Omental fat pad (tissue), 4 donors: Measurements from ENCODE around the gene ID4. TPM values are rescaled to one million over a fixed set of nuclear protein-coding genes. Genes with fewer than 3 reads are reported as not detected.

Experiments used
- ATAC-seq: fragments of 150-250 bp; one replicate; pipeline ENCODE4 v1.9.1; 2016; ENCODE audit warnings: mild to moderate bottlenecking, moderate library complexity; ENCODE audit not compliant: low FRiP score
- DNase-seq: peaks from one replicate; pipeline ENCODE4 v3.0.0-alpha.2; 2019; ENCODE audit warnings: low spot score
- CTCF ChIP-seq, 3 donors: fragments of 450-650 bp; IDR thresholded peaks; one replicate each; pipeline ENCODE4 v1.5.1; 2016 to 2017; ENCODE audit warnings: antibody characterized with exemption in 3 of 3, mild to moderate bottlenecking in 3 of 3, moderate library complexity in 2 of 3
- total RNA-seq, 4 donors: library from RNA; depleted of rRNA; stranded (reverse); fragments of >200 nt; gene quantifications; one replicate each; pipeline ENCODE4 v1.1.0, GENCODE V29; 2016

ID4 gene
- total RNA-seq, 4 donors from 2014 or later, result 8.5 to 184 (median 82.1) TPM

GRCh38 chr6:19865178-19865577 lies 28.0 kb downstream of the ID4 start:
- no peak for DNase-seq
- TF ChIP-seq CTCF (IDR thresholded peaks at IDR 0.05), result no peak
- ATAC-seq, result no peak

GRCh38 chr6:19866173-19866984 lies 29.2 kb downstream of the ID4 start:
- ATAC-seq (no peak), DNase-seq (no peak)
- TF ChIP-seq CTCF (IDR thresholded peaks at IDR 0.05), result no peak

- ATAC-seq, result no peak
- no peak for TF ChIP-seq CTCF (IDR thresholded peaks at IDR 0.05)
- DNase-seq, result no peak
These were observed 29.9 kb downstream of the ID4 start for GRCh38 chr6:19866985-19867627.

GRCh38 chr6:19869464-19869863 lies 32.3 kb downstream of the ID4 start:
- ATAC-seq (no peak), DNase-seq (no peak)
- no peak for TF ChIP-seq CTCF (IDR thresholded peaks at IDR 0.05)

- DNase-seq, result no peak
- no peak for ATAC-seq
- TF ChIP-seq CTCF (IDR thresholded peaks at IDR 0.05), result no peak
These were observed 33.2 kb downstream of the ID4 start for GRCh38 chr6:19870322-19870721.

GRCh38 chr6:19873031-19873430 lies 35.9 kb downstream of the ID4 start:
- no peak for DNase-seq
- TF ChIP-seq CTCF (IDR thresholded peaks at IDR 0.05), result no peak

GRCh38 chr6:19876672-19877071 lies 39.5 kb downstream of the ID4 start:
- DNase-seq (no peak), ATAC-seq (no peak)
- no peak for TF ChIP-seq CTCF (IDR thresholded peaks at IDR 0.05)

More at GRCh38 chr6:19873031-19873430, 35.9 kb downstream of the ID4 start:
- no peak for ATAC-seq
